GM21381 (cell line): ENCODE measurements around the gene NDE1.
"Not testable (repeated sequence)": the region's sequence is repeated elsewhere in the genome, so short reads cannot be mapped to it uniquely, and the experiment has no call there.

Experiments
- ATAC-seq: cut with Tn5 transposase; IDR thresholded peaks from one replicate; pipeline ENCODE4 v1.9.1; 2021; ENCODE audit warnings: mild to moderate bottlenecking, moderate library complexity; ENCODE audit not compliant: unreplicated experiment

Gene NDE1

GRCh38 chr16:15650019-15650697 is at the start of gene NDE1:
Gene NDE1, plus strand, starts transcription at chr16:15650245. Its CDS starts 14,534 bp downstream, at chr16:15664779.
- peak; percentile 75 for ATAC-seq

- ATAC-seq: no peak
These were observed 48.7 kb upstream of the NDE1 start for GRCh38 chr16:15601212-15601879.

- ATAC-seq: no peak
These were observed 47.6 kb upstream of the NDE1 start for GRCh38 chr16:15602285-15603044.

GRCh38 chr16:15604460-15605440 is 45.3 kb upstream of the NDE1 start:
- ATAC-seq: no peak

- ATAC-seq: no peak
These were observed 44.1 kb upstream of the NDE1 start for GRCh38 chr16:15605839-15606517.

- no peak for ATAC-seq
These were observed 43.4 kb upstream of the NDE1 start for GRCh38 chr16:15606518-15607220.

- not testable (repeated sequence) for ATAC-seq
These were observed 42.8 kb upstream of the NDE1 start for GRCh38 chr16:15607221-15607699.

- no peak for ATAC-seq
These were observed 42.2 kb upstream of the NDE1 start for GRCh38 chr16:15607700-15608396.

GRCh38 chr16:15608398-15609285 is 41.4 kb upstream of the NDE1 start:
- no peak for ATAC-seq

- no peak for ATAC-seq
These were observed 40.8 kb upstream of the NDE1 start for GRCh38 chr16:15609286-15609649.

- ATAC-seq: no peak
These were observed 39.6 kb upstream of the NDE1 start for GRCh38 chr16:15610369-15610871.

- no peak for ATAC-seq
These were observed 38.4 kb upstream of the NDE1 start for GRCh38 chr16:15611610-15612009.

GRCh38 chr16:15613676-15614075 is 36.4 kb upstream of the NDE1 start:
- no peak for ATAC-seq

GRCh38 chr16:15616012-15616411 is 34.0 kb upstream of the NDE1 start:
- no peak for ATAC-seq

- ATAC-seq: no peak
These were observed 33.4 kb upstream of the NDE1 start for GRCh38 chr16:15616475-15617165.

GRCh38 chr16:15617901-15618300 is 32.1 kb upstream of the NDE1 start:
- ATAC-seq: no peak

GRCh38 chr16:15618392-15618791 is 31.7 kb upstream of the NDE1 start:
- ATAC-seq: no peak
